Measurements from ENCODE around the gene ZNF200. TPM values are rescaled to one million over a fixed set of nuclear protein-coding genes. Genes with fewer than 3 reads are reported as not detected.

ZNF200 gene
- polyA plus RNA-seq, 1 experiment = 4.0 TPM

- ChIA-PET POLR2A (no interaction called here), CTCF (no interaction called here)
- no peak overlapping the region for H3K4me3 ChIP-seq (ENCODE audit: low read depth, low read length)
- no peaks in the 10 kb centered on the region for H3K36me3 ChIP-seq (ENCODE audit: control insufficient read depth, insufficient read depth, low read length)
- peaks cover 1% of the 10 kb centered on the region for H3K27me3 ChIP-seq (ENCODE audit: control insufficient read depth, insufficient read depth, low read length)
- no peak for TF ChIP-seq CTCF (IDR thresholded peaks at IDR 0.05; ENCODE audit: insufficient read depth, low read depth, low read length)
- DNase-seq (ENCODE audit: low read depth) = no peak
Observed at GRCh38 chr16:3242709-3243108, 7.8 kb upstream of the ZNF200 start.

- ChIA-PET CTCF (no interaction called here), POLR2A (no interaction called here)
- H3K27me3 ChIP-seq (ENCODE audit: control insufficient read depth, insufficient read depth, low read length) = peaks cover 1% of the 10 kb centered on the region
- no peak for TF ChIP-seq CTCF (IDR thresholded peaks at IDR 0.05; ENCODE audit: insufficient read depth, low read depth, low read length)
- DNase-seq (ENCODE audit: low read depth) = no peak
- no peaks in the 10 kb centered on the region for H3K36me3 ChIP-seq (ENCODE audit: control insufficient read depth, insufficient read depth, low read length)
- H3K4me3 ChIP-seq (ENCODE audit: low read depth, low read length) = no peak overlapping the region
Observed at GRCh38 chr16:3241761-3242160, 6.8 kb upstream of the ZNF200 start.

DNA sequence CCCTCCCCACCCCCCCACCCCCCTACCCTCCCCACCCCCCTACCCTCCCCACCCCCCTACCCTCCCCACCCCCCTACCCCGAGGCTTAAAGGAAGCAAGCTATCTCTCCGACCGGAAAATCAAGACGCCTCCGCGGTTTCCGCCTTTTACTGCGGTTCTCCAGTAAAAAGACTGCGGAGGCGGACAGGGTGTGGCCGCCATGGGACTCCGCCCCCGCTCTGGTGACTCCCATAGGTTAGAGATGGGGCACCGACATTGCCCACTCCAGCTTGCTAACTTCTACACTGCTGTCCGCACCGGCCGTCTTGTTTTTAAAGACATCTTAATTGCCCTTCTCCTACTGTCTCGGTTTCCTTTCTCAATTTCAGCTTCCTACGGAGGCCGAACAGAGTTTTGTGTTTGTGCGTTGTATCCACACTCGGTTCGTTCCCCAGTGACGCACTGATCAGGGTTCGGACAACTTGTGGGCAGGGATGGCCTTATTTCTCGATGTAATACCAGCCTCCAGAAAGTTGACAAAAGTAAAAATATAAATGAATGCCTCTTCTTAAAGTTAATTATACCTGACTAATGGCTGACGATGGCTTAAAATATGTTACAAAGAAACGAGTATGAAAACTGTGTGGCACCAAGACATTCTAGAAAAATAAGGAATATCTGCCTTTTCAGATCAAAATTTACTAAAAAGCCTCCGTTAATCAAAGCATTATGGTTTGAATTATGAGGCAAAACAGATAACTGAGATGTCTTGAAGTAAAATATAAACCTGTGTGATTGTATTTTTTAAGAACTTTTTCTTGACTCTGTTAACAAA lies 1.1 kb upstream of the ZNF200 start:
- ChIA-PET CTCF (interaction anchor here (0.6 to 1.0 kb wide), 2 partner anchors 19 to 22 kb away, joined by 3 read pairs; no protein-coding TSS in a partner anchor), POLR2A (no interaction called here)
- no peak for DNase-seq (ENCODE audit: low read depth)
- peaks cover 10% of the 10 kb centered on the region for H3K36me3 ChIP-seq (ENCODE audit: control insufficient read depth, insufficient read depth, low read length)
- no peak for TF ChIP-seq CTCF (IDR thresholded peaks at IDR 0.05; ENCODE audit: insufficient read depth, low read depth, low read length)
- no peak overlapping the region for H3K4me3 ChIP-seq (ENCODE audit: low read depth, low read length)
- H3K27me3 ChIP-seq (ENCODE audit: control insufficient read depth, insufficient read depth, low read length) = no peaks in the 10 kb centered on the region

DNA sequence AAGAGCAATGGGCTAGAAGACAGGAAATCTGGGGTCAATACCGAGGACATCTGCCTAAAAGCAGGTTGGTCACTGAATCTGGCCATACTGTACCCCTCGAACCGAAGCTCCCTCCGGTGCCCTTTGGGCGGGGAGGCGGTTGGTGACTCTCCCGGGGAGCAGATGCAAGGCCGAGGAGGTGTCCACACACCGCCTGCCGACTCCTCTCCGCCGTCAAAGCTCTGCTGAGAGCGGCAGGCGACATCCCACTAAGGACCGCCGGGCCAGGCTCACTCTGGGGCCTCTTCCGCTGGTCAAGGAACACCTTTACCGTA lies 458 bp downstream of the ZNF200 start:
- peaks cover 11% of the 10 kb centered on the region for H3K36me3 ChIP-seq (ENCODE audit: control insufficient read depth, insufficient read depth, low read length)
- no peak for TF ChIP-seq CTCF (IDR thresholded peaks at IDR 0.05; ENCODE audit: insufficient read depth, low read depth, low read length)
- POLR2A ChIA-PET = no interaction called here
- no peak for DNase-seq (ENCODE audit: low read depth)
- H3K27me3 ChIP-seq (ENCODE audit: control insufficient read depth, insufficient read depth, low read length) = no peaks in the 10 kb centered on the region
- H3K4me3 ChIP-seq (ENCODE audit: low read depth, low read length) = peak overlapping the region; percentile 91
- CTCF ChIA-PET = interaction anchor here (0.9 to 1.4 kb wide), 2 partner anchors 9 to 33 kb away, joined by 3 to 4 read pairs; no protein-coding TSS in a partner anchor

- Histone ChIP-seq H3K27me3 (ENCODE audit: control insufficient read depth, insufficient read depth, low read length) (no peaks in the 10 kb centered on the region), H3K4me3 (ENCODE audit: low read depth, low read length) (no peak overlapping the region), H3K36me3 (ENCODE audit: control insufficient read depth, insufficient read depth, low read length) (peaks cover 2% of the 10 kb centered on the region)
- POLR2A ChIA-PET = no interaction called here
- DNase-seq (ENCODE audit: low read depth) = no peak
- CTCF ChIA-PET = interaction anchor here (1.0 kb wide), 1 partner anchor 26 kb away, joined by 3 read pairs; no protein-coding TSS in a partner anchor
- no peak for TF ChIP-seq CTCF (IDR thresholded peaks at IDR 0.05; ENCODE audit: insufficient read depth, low read depth, low read length)
Observed at GRCh38 chr16:3223913-3224515, 10.9 kb downstream of the ZNF200 start.
